IMR-90 (cell line): ENCODE data around the gene ZNF607. TPM values are rescaled to one million over a fixed set of nuclear protein-coding genes. Genes with fewer than 3 reads are reported as not detected.
"Not testable (repeated sequence)": the region's sequence is repeated elsewhere in the genome, so short reads cannot be mapped to it uniquely, and the experiment has no call there.

Source experiments
- ATAC-seq: fragments of 200-7000 bp; cut with Tn5 transposase; 2 replicates; pipeline ENCODE4 v1.9.1; 2020; ENCODE audit warnings: low read depth, mild to moderate bottlenecking, moderate library complexity
- BruUV-seq: library from RNA; stranded (reverse); fragments of 400-500 nt; replicated peaks from 2 replicates; lab custom pipeline; 2021; lab: Mats Ljungman, UMichigan
- CTCF ChIA-PET: fragments of 300-600 bp; formaldehyde crosslinking; extraction: SDS; loops from one replicate; lab custom pipeline; 2021; ENCODE audit warnings: antibody characterized with exemption; lab: Yijun Ruan, JAX
- POLR2A ChIA-PET: fragments of 300-600 bp; sonication (Branson Sonifier 250); formaldehyde crosslinking; loops from one replicate; lab custom pipeline; 2022; ENCODE audit warnings: antibody characterized with exemption; ENCODE audit not compliant: unreplicated experiment; lab: Charles Lee
- DNase-seq: peaks from one replicate; pipeline ENCODE4 v3.0.0; 2013
- H2AFZ ChIP-seq: replicated peaks from 2 replicates; pipeline ENCODE3; 2013; ENCODE audit warnings: low read length, mild to moderate bottlenecking; ENCODE audit not compliant: poor library complexity
- H2AK5ac ChIP-seq: 2 replicates; pipeline ENCODE4 v1.6.1; 2013; ENCODE audit warnings: low read depth, low read length, inconsistent platforms
- H2AK9ac ChIP-seq: replicated peaks from 2 replicates; pipeline ENCODE3; 2013; ENCODE audit warnings: mild to moderate bottlenecking, low read depth, low read length, moderate library complexity; ENCODE audit not compliant: poor library complexity
- H2BK120ac ChIP-seq: 2 replicates; pipeline ENCODE4 v1.6.1; 2013; ENCODE audit warnings: low read depth, low read length, inconsistent platforms
- H2BK15ac ChIP-seq: 3 replicates; pipeline ENCODE4 v1.6.1; 2013; ENCODE audit warnings: low read depth, low read length, inconsistent platforms
- H2BK20ac ChIP-seq: 2 replicates; pipeline ENCODE4 v1.6.1; 2013; ENCODE audit warnings: low read depth, mild to moderate bottlenecking, inconsistent platforms, low read length, moderate library complexity
- H2BK5ac ChIP-seq: 2 replicates; pipeline ENCODE4 v1.6.1; 2013; ENCODE audit warnings: mild to moderate bottlenecking, low read depth, low read length, inconsistent platforms; ENCODE audit not compliant: poor library complexity, severe bottlenecking
- H3K14ac ChIP-seq: replicated peaks from 2 replicates; pipeline ENCODE4 v1.6.1; 2013; ENCODE audit warnings: low read depth, low read length, inconsistent platforms
- H3K18ac ChIP-seq: 2 replicates; pipeline ENCODE4 v1.6.1; 2013; ENCODE audit warnings: low read depth, low read length, control low read depth
- H3K23ac ChIP-seq: 2 replicates; pipeline ENCODE4 v1.6.1; 2013; ENCODE audit warnings: low read depth, low read length, inconsistent platforms
- H3K27ac ChIP-seq: 2 replicates; pipeline ENCODE4 v1.5.1; 2013; ENCODE audit warnings: mild to moderate bottlenecking, control low read depth, low read length; ENCODE audit not compliant: insufficient read depth
- H3K27me3 ChIP-seq: 2 replicates; pipeline ENCODE4 v1.6.1; 2013; ENCODE audit warnings: low read length; ENCODE audit not compliant: control insufficient read depth, insufficient read depth
- H3K36me3 ChIP-seq: 2 replicates; pipeline ENCODE4 v1.6.1; 2013; ENCODE audit warnings: low read length, mixed read lengths; ENCODE audit not compliant: control insufficient read depth, insufficient read depth
- H3K4ac ChIP-seq: 2 replicates; pipeline ENCODE4 v1.6.1; 2013; ENCODE audit warnings: low read depth, low read length, inconsistent platforms
- H3K4me1 ChIP-seq: 2 replicates; pipeline ENCODE4 v1.6.1; 2013; ENCODE audit warnings: low read length, mixed read lengths; ENCODE audit not compliant: control insufficient read depth, insufficient read depth
- H3K4me2 ChIP-seq: 2 replicates; pipeline ENCODE4 v1.6.1; 2013; ENCODE audit warnings: low read depth, mild to moderate bottlenecking, control low read depth, low read length, moderate library complexity
- H3K4me3 ChIP-seq: 2 replicates; pipeline ENCODE4 v1.5.1; 2013; ENCODE audit warnings: low read depth, mild to moderate bottlenecking, control low read depth, low read length, moderate library complexity; ENCODE audit not compliant: insufficient read depth
- H3K56ac ChIP-seq: 2 replicates; pipeline ENCODE4 v1.6.1; 2013; ENCODE audit warnings: low read length, inconsistent platforms; ENCODE audit not compliant: insufficient read depth; ENCODE audit errors: extremely low read depth
- H3K79me1 ChIP-seq, 2 experiments: 2 replicates each; pipeline ENCODE4 v1.6.1; 2013; ENCODE audit warnings: low read length in 2 of 2, inconsistent platforms in 1 of 2, low read depth in 1 of 2
- H3K9ac ChIP-seq: 2 replicates; pipeline ENCODE4 v1.6.1; 2013; ENCODE audit warnings: low read depth, low read length, control low read depth
- H3K9me1 ChIP-seq: 2 replicates; pipeline ENCODE4 v1.6.1; 2013; ENCODE audit warnings: low read length, inconsistent platforms; ENCODE audit not compliant: insufficient read depth
- H3K9me3 ChIP-seq: 2 replicates; pipeline ENCODE4 v1.6.1; 2013; ENCODE audit warnings: low read length; ENCODE audit not compliant: control insufficient read depth, insufficient read depth
- H4K20me1 ChIP-seq: 2 replicates; pipeline ENCODE4 v1.6.1; 2013; ENCODE audit warnings: low read length, inconsistent platforms; ENCODE audit not compliant: insufficient read depth
- H4K5ac ChIP-seq: 2 replicates; pipeline ENCODE4 v1.6.1; 2013; ENCODE audit warnings: mild to moderate bottlenecking, low read depth, low read length, control low read depth
- H4K8ac ChIP-seq, 2 experiments: 2 replicates each; pipeline ENCODE4 v1.6.1; 2013; ENCODE audit warnings: low read depth in 2 of 2, low read length in 2 of 2, control low read depth in 1 of 2, inconsistent platforms in 1 of 2
- H4K91ac ChIP-seq: 2 replicates; pipeline ENCODE4 v1.6.1; 2013; ENCODE audit warnings: low read depth, low read length, inconsistent platforms; ENCODE audit not compliant: insufficient read depth
- BHLHE40 ChIP-seq: fragments of 150-350 bp; IDR thresholded peaks from 2 replicates; pipeline ENCODE4 v1.6.1; 2016; ENCODE audit warnings: mild to moderate bottlenecking, low read depth, low read length
- RAD21 ChIP-seq: IDR thresholded peaks from 2 replicates; pipeline ENCODE4 v1.6.1; 2012; ENCODE audit warnings: low read length, improper control_type of control experiment
- WGBS, 2 experiments: methylation state at CpG; one replicate each; pipeline versions ENCODE4 v1.1.5 to v1.1.7; 2013; ENCODE audit warnings: missing lambda C conversion rate in 2 of 2; ENCODE audit not compliant: insufficient read length in 1 of 2; ENCODE audit errors: extremely low coverage in 2 of 2; 5-methylcytosine and 5-hydroxymethylcytosine counted together
- dilution Hi-C: fragments of 300-500 bp; cut with HindIII; formaldehyde crosslinking; loops from one replicate; pipeline ENCODE4 v1.14.3; 2018; ENCODE audit warnings: low sequenced_read_pairs; ENCODE audit not compliant: unreplicated experiment
- in situ Hi-C: fragments of 300-500 bp; cut with MboI; formaldehyde crosslinking; loops from 3 replicates; pipeline ENCODE4 v1.14.3; 2019; ENCODE audit warnings: low sequenced_read_pairs, inconsistent platforms, mixed read lengths
- intact Hi-C: fragments of 100-400 bp; cut with micrococcal nuclease; formaldehyde crosslinking; loops from 2 replicates; pipeline ENCODE4 v1.10.0; 2022
- polyA plus RNA-seq, 3 experiments: library from polyadenylated mRNA; depleted of rRNA; stranded (reverse); fragments of >200 nt; gene quantifications; 2 replicates each; pipeline ENCODE4 v1.2.3, GENCODE V29; 2012; ENCODE audit warnings: low replicate concordance in 1 of 3
- total RNA-seq: library from RNA; depleted of rRNA; stranded (reverse); fragments of >200 nt; gene quantifications from 2 replicates; pipeline ENCODE4 v1.2.3, GENCODE V29; 2012

ZNF607 gene
- total and polyA plus RNA-seq, 2 of the 4 experiments (the other 2 are of a cell fraction) = 1.2 to 2.7 TPM

GRCh38 chr19:37669450-37669914 is 50.1 kb downstream of the ZNF607 start (continued):
- TF ChIP-seq RAD21 = no peak
- no peak for TF ChIP-seq BHLHE40

GRCh38 chr19:37657157-37657556 is 62.4 kb downstream of the ZNF607 start:
- H2BK15ac ChIP-seq, H2BK5ac ChIP-seq, H3K4me2 ChIP-seq, dilution Hi-C loops, H3K9me3 ChIP-seq, H3K9me1 ChIP-seq, H4K8ac ChIP-seq, H3K23ac ChIP-seq, H2AK5ac ChIP-seq, H3K36me3 ChIP-seq, H3K4me1 ChIP-seq, H3K56ac ChIP-seq, H3K27me3 ChIP-seq, H3K27ac ChIP-seq, H3K14ac ChIP-seq, in situ Hi-C loops, H4K20me1 ChIP-seq, H4K91ac ChIP-seq, H3K9ac ChIP-seq, H4K5ac ChIP-seq, BruUV-seq, H3K18ac ChIP-seq, H2AK9ac ChIP-seq, H2BK20ac ChIP-seq, POLR2A ChIA-PET, CTCF ChIA-PET, ATAC-seq, DNase-seq, H3K4ac ChIP-seq, H2AFZ ChIP-seq, H3K4me3 ChIP-seq, H2BK120ac ChIP-seq: not testable (repeated sequence)
- intact Hi-C loops = loop anchor here (5.0 kb wide), 1 partner anchor 190 kb away; the partner anchor contains the start of genes ZNF569 and ZNF570
- no CpG with 5 or more reads among the region's 8 CpGs for WGBS, 2 experiments
- peaks cover 0 to 14% of the 10 kb centered on the region in 2 experiments; a peak in 2 of 4 replicates for H3K79me1 ChIP-seq
